Cerebellar nuclear complex (tissue), 1 donor: ENCODE data around the gene MAP3K12.
"Not testable (repeated sequence)": the region's sequence is repeated elsewhere in the genome, so short reads cannot be mapped to it uniquely, and the experiment has no call there.

Experiments
- DNase-seq, 2 experiments: peaks; one replicate each; lab custom pipeline; 2025; lab: John Stamatoyannopoulos, UW

MAP3K12 gene, protein sequence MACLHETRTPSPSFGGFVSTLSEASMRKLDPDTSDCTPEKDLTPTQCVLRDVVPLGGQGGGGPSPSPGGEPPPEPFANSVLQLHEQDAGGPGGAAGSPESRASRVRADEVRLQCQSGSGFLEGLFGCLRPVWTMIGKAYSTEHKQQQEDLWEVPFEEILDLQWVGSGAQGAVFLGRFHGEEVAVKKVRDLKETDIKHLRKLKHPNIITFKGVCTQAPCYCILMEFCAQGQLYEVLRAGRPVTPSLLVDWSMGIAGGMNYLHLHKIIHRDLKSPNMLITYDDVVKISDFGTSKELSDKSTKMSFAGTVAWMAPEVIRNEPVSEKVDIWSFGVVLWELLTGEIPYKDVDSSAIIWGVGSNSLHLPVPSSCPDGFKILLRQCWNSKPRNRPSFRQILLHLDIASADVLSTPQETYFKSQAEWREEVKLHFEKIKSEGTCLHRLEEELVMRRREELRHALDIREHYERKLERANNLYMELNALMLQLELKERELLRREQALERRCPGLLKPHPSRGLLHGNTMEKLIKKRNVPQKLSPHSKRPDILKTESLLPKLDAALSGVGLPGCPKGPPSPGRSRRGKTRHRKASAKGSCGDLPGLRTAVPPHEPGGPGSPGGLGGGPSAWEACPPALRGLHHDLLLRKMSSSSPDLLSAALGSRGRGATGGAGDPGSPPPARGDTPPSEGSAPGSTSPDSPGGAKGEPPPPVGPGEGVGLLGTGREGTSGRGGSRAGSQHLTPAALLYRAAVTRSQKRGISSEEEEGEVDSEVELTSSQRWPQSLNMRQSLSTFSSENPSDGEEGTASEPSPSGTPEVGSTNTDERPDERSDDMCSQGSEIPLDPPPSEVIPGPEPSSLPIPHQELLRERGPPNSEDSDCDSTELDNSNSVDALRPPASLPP

GRCh38 chr12:53499266-53500141 lies at the start of gene MAP3K12:
MAP3K12 (minus strand) TSS chr12:53499458; CDS start chr12:53487391, 12,067 bp downstream.
- DNase-seq: peak; percentile 18 to 51

- not testable (repeated sequence) for DNase-seq
Observed at GRCh38 chr12:53548354-53548753, 49.1 kb upstream of the MAP3K12 start.

DNA sequence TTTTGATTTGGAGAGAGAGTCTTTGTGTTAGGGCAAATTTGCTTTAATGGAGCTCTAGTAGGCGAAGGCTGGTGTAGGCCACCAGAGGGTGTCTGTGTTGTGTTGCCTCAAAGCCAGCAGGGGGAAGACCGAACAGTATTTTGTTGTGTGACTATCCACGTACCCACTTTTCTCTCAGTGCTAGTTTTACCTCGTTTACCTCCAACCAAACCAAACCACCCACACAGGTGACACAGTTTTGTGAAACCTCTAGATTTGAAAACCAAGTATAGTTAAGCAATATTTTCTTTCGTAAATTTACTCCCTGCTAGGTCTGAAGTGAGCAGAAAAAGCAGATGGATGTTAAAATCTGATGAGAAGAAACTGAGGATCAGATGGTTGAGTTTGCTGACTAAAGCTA lies 44.3 kb upstream of the MAP3K12 start:
- DNase-seq: peak in 1 of 2 experiments; percentile 79

GRCh38 chr12:53539526-53539925 lies 40.3 kb upstream of the MAP3K12 start:
- no peak for DNase-seq

DNA sequence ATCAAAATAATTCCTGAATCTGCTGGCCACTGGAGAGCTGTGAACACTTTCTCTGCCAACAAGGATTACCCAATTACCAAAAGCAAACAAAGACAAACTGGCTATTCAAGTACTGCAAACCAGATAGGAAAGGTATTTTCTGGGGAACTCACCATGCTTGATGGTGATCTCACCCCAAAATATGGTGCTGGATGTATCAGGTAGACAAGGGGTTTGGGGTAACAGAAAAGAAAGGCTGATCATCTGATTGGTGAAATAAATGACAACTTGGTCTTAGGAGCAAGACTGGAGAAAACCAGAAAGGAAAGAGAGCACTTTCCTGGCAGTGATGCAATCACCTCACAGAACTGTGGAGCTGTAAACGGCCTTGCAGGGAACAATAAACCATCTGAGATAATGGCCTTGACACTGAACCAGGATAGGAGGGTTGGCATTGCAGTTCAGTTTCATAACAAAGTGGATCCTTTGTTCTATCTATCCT lies 39.0 kb upstream of the MAP3K12 start:
- DNase-seq: peak in 1 of 2 experiments; percentile 13

- no peak for DNase-seq
Observed at GRCh38 chr12:53536962-53537361, 37.7 kb upstream of the MAP3K12 start.

GRCh38 chr12:53533471-53533870 lies 34.2 kb upstream of the MAP3K12 start:
- DNase-seq: no peak

DNA sequence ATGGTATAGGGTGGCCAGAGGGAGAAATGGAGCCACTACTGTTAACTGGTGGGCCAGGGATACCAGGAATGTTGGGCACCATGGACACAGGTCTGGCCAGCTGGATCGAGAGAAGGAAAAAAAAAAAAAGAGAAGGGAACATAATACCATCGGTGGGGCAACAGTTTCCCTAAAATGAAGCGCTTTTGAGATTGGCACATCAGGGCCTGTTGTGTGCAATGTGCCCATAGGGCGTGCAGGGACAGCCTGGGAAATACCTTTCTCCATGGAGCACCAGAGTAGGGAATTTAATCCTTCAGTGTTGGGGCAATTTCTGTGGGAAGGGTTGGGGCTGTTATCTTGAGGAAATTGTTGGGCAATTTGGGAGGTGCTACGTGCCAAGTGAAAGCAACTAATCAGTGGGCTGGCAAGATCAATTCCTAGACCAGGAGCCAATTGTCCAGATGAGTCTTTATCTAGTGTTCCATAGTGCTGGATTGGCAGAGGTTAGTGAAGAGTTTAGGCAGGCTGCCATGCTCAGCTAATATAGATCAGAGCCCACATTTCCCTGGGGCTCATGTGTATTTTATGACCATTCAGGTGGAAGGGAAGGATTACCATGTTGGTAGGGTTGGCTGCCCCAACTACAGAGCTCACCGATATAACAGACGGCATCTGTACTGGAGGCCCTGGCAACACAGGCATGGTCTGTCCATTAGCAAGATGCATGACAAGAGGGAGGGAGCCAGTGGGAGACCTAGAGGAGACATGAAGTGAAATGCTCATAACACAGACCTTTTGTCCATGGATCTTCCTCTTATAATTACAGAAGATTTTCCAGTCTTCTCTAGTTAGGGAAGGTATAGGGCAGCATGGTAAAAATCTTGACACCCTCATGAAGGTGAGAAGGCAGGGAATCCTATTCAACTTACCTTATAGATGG lies 33.5 kb upstream of the MAP3K12 start:
- DNase-seq: peak in 1 of 2 experiments; percentile 50

DNA sequence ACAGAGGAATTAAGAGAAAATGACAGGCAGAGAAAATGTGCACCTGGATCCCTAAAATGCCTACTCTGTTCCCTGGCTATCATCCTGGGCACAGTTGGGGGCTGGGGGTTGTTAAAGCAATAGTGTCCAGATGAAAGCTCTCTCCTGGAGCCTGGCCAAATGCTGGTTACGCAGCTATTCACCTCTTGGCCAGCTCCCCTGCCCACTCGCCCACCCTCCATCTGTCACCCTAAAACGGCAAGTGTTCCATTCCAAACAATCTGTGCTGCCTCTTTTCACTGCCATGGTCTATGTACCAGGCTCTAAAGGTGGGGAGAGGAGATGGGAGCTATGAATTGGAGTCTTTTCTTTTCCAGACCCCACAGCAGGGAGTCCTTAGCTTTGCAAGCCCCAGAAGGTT lies 32.8 kb upstream of the MAP3K12 start:
- DNase-seq: peak; percentile 91 to 95

GRCh38 chr12:53530920-53531319 lies 31.7 kb upstream of the MAP3K12 start:
- DNase-seq: no peak

DNA sequence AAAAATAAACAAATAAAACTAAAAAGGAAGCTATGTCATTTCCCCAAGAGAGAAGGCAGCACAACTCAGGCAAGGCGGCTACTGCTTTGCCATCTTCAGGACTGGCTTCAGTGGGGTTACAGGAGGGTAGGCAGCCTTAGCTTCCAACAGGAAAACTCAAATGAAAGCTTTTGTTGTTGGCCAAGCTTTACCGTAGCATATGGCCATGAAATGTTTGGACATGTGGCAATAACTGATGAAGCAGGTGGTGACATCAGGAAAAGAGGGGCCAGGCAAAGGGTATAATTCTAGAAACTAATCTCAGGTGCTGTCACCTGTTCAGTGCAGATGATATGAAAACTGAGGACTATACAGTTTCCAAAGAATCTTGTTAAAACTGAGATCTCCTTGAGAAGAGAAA lies 30.8 kb upstream of the MAP3K12 start:
- DNase-seq: peak; percentile 84 to 93

DNA sequence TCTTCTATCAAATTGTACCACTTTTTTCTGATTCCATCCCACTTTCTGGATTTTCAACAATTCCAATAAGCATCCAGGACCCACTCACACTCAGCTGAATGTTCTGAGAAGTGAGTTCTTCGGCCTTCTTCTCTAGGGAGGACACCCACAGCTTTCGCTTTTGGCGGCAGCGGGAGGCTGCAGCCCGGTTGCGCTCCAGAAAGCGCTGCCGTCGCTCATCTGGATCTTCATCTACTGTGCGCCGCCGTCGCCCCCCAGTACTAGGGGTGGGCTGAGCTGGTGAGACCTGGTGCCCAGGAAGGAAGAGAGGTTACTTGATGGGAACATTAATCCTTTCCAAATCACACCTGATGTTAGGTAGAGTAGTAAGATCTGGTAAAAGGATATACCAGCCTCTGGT lies 25.2 kb upstream of the MAP3K12 start:
- DNase-seq: no peak

GRCh38 chr12:53523131-53523530 lies 23.9 kb upstream of the MAP3K12 start:
- no peak for DNase-seq

- DNase-seq: no peak
Observed at GRCh38 chr12:53518381-53518780, 19.1 kb upstream of the MAP3K12 start.

DNA sequence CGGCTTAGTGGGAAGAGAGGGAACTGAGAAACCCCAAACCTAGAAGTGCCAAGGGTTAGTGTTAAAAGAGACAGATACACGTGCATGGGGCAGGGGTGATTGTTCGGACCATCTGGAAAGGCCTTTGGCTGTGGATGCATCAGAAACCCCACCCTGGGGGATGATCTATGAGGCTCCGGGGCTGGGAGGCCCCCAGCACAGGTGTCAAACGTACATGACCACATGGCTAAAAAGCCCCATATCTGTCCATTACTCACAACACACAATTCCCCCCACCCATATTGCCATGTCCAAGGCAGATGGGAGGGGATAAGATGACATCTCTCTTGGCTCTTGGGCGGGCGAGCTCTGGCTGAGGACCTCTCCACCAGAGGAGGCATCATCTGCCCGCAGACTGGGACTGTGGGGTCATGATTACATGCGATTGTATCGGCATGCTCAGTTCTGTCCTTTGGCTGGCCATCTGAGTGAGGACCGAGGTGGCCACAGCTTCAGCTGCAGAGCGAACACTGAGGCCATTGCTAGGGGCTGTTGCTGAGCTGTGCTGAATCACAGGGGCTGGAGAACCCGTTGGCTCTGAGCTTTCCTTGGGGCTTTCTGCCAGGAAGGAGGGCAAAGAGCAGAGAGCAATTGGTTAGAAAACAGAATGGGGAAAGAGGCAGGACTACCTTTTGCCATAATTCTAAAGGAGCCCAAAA lies 17.6 kb upstream of the MAP3K12 start:
- DNase-seq: no peak

GRCh38 chr12:53515291-53515680 lies 16.0 kb upstream of the MAP3K12 start:
- peak; percentile 80 to 95 for DNase-seq

- DNase-seq: peak; percentile 41 to 85
Observed at GRCh38 chr12:53514628-53515290, 15.5 kb upstream of the MAP3K12 start.

DNA sequence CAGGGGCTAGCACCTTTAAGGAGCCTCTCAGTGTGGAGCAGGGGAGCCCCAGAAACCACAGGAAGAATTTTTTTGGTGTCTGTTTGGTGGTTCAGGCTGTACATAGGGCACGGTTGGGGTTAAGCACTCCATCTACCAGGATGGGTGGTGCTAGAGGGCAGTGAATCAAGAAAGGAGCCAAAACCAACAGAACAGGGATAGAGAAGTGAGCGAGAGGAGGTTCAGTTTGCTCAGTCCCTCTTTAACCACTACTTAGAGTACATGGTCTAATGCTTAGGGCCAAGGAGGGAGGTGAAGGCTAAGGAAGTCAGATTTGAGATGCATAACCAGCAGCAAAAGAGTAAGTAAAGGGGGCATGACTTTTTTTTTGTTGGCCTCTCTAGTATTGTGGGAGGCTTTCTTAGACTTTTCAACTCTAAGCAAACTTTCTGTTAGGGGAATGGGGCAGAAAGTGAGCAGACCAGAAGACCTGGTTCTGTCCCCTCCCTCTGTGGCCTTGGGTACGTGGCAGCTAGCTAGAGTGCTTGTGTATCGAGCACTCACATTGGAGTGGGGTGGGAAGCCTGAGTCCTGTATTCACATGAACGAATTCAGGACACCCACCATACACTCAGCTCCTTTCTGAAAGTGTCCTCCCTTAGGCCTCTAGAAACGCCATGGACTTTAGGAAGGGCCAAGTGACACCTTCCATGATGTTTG lies 14.6 kb upstream of the MAP3K12 start:
- DNase-seq: no peak
